A549 (cell line): ENCODE data around the gene GAK. TPM values are rescaled to one million over a fixed set of nuclear protein-coding genes. Genes with fewer than 3 reads are reported as not detected.

Experiments used
- ATAC-seq, 2 experiments: fragments of 200-7000 bp in 1 of 2; fragments of >200 bp in 1 of 2; cut with Nextera tagmentation in 1 of 2; cut with Tn5 transposase in 1 of 2; 3 replicates each; pipeline versions ENCODE4 v1.8.0 to v1.9.1; 2018 to 2020; ENCODE audit warnings: mild to moderate bottlenecking in 1 of 2, moderate library complexity in 1 of 2
- CTCF ChIA-PET: fragments of 300-600 bp; sonication (Branson Sonifier 250); formaldehyde crosslinking; extraction: SDS; loops from one replicate; lab custom pipeline; 2021; ENCODE audit warnings: antibody characterized with exemption, inconsistent platforms; lab: Yijun Ruan, JAX
- POLR2A ChIA-PET: fragments of 350-600 bp; formaldehyde crosslinking; extraction: SDS; loops from one replicate; lab custom pipeline; 2021; ENCODE audit warnings: antibody characterized with exemption, inconsistent platforms; lab: Yijun Ruan, JAX
- DNase-seq, 2 experiments: peaks; one replicate each; pipeline versions ENCODE4 v3.0.0 to v3.0.0-alpha.2; 2011 to 2016; ENCODE audit warnings: low read depth in 1 of 2, low spot score in 1 of 2
- FAIRE-seq: peaks from 2 replicates; lab custom pipeline; 2011; peaks lifted over from hg19 to GRCh38; lab: Jason Lieb, UNC
- H3K27ac ChIP-seq, 2 experiments: fragments of >200 bp; sonication (Bioruptor Twin); formaldehyde crosslinking; 3 replicates each; pipeline ENCODE4 v1.5.1; 2016 to 2017
- H3K4me1 ChIP-seq: fragments of >200 bp; sonication (Bioruptor Twin); formaldehyde crosslinking; 3 replicates; pipeline ENCODE4 v1.6.1; 2016
- H3K4me2 ChIP-seq: fragments of >200 bp; sonication (Bioruptor Twin); formaldehyde crosslinking; 3 replicates; pipeline ENCODE4 v1.6.1; 2016
- H3K4me3 ChIP-seq: fragments of >200 bp; sonication (Bioruptor Twin); formaldehyde crosslinking; 3 replicates; pipeline ENCODE4 v1.5.1; 2016
- H3K9me3 ChIP-seq: fragments of >200 bp; sonication (Bioruptor Twin); formaldehyde crosslinking; 3 replicates; pipeline ENCODE4 v1.6.1; 2016
- BHLHE40 ChIP-seq: IDR thresholded peaks from 2 replicates; pipeline ENCODE4 v1.6.1; 2012; ENCODE audit warnings: low read depth, low read length, inconsistent platforms
- CBX8 ChIP-seq: fragments of 200-600 bp; sonication (generic); IDR thresholded peaks from 2 replicates; pipeline ENCODE4 v1.6.1; 2016
- CHD2 ChIP-seq: fragments of 150-350 bp; IDR thresholded peaks from 2 replicates; pipeline ENCODE4 v1.6.1; 2014; ENCODE audit warnings: low read length; ENCODE audit not compliant: partially characterized antibody
- CHD4 ChIP-seq: fragments of 200-600 bp; sonication (generic); IDR thresholded peaks from 2 replicates; pipeline ENCODE4 v1.6.1; 2016; ENCODE audit warnings: antibody characterized with exemption, mild to moderate bottlenecking, borderline replicate concordance
- E2F6 ChIP-seq: IDR thresholded peaks from 2 replicates; pipeline ENCODE4 v1.6.1; 2012; ENCODE audit warnings: low read depth, borderline replicate concordance
- EHMT2 ChIP-seq: fragments of 200-600 bp; sonication (generic); IDR thresholded peaks from 2 replicates; pipeline ENCODE4 v1.6.1; 2016; ENCODE audit warnings: antibody characterized with exemption, low read depth, mild to moderate bottlenecking, moderate library complexity
- ESRRA ChIP-seq: fragments of 150-350 bp; IDR thresholded peaks from 2 replicates; pipeline ENCODE4 v1.6.1; 2014; ENCODE audit warnings: mild to moderate bottlenecking, low read length, borderline replicate concordance
- FOSB ChIP-seq: fragments of 250-450 bp; sonication (Bioruptor Pico); IDR thresholded peaks from 2 replicates; pipeline ENCODE4 v1.5.0; 2020; ENCODE audit warnings: mild to moderate bottlenecking, moderate library complexity
- HDAC2 ChIP-seq: fragments of 200-600 bp; sonication (generic); IDR thresholded peaks from 2 replicates; pipeline ENCODE4 v1.6.1; 2016
- HEYL ChIP-seq: fragments of 250-450 bp; sonication (Bioruptor Pico); IDR thresholded peaks from 2 replicates; pipeline ENCODE4 v1.8.0; 2021; ENCODE audit warnings: mild to moderate bottlenecking, moderate library complexity
- HOXB13 ChIP-seq: fragments of 250-450 bp; sonication (Bioruptor Pico); IDR thresholded peaks from 2 replicates; pipeline ENCODE4 v1.5.0; 2020; ENCODE audit warnings: low read depth, mild to moderate bottlenecking, moderate library complexity
- JUN ChIP-seq, 2 experiments: fragments of >200 bp; sonication (Bioruptor Twin); formaldehyde crosslinking; IDR thresholded peaks; 2 replicates in 1 of 2; 3 replicates in 1 of 2; pipeline ENCODE4 v1.6.1; 2016 to 2017
- JUNB ChIP-seq: fragments of >200 bp; sonication (Bioruptor Twin); formaldehyde crosslinking; IDR thresholded peaks from 2 replicates; pipeline ENCODE4 v1.6.1; 2016
- KDM1A ChIP-seq: fragments of 200-600 bp; sonication (generic); IDR thresholded peaks from 2 replicates; pipeline ENCODE4 v1.6.1; 2016; ENCODE audit warnings: low read depth, mild to moderate bottlenecking
- KDM5A ChIP-seq: fragments of 200-600 bp; sonication (generic); IDR thresholded peaks from 2 replicates; pipeline ENCODE4 v1.6.1; 2016; ENCODE audit warnings: antibody characterized with exemption, mild to moderate bottlenecking
- MAFK ChIP-seq: fragments of 450-650 bp; IDR thresholded peaks from 2 replicates; pipeline ENCODE4 v1.6.1; 2014; ENCODE audit not compliant: partially characterized antibody
- MAX ChIP-seq: IDR thresholded peaks from 2 replicates; pipeline ENCODE4 v1.6.1; 2012
- MAZ ChIP-seq: fragments of 150-350 bp; IDR thresholded peaks from 2 replicates; pipeline ENCODE4 v1.6.1; 2014; ENCODE audit warnings: antibody characterized with exemption, low read depth, low read length, borderline replicate concordance
- NFE2L2 ChIP-seq: fragments of 150-350 bp; conservative IDR thresholded peaks from 2 replicates; pipeline ENCODE4 v1.6.1; 2014; ENCODE audit warnings: low read length
- PBX3 ChIP-seq: IDR thresholded peaks from 2 replicates; pipeline ENCODE4 v1.6.1; 2012
- POLR2A ChIP-seq: IDR thresholded peaks from 2 replicates; pipeline ENCODE4 v1.6.1; 2012; ENCODE audit warnings: mild to moderate bottlenecking, low read length
- REST ChIP-seq: fragments of 200-600 bp; sonication (generic); IDR thresholded peaks from 2 replicates; pipeline ENCODE4 v1.6.1; 2016; ENCODE audit warnings: antibody characterized with exemption, mild to moderate bottlenecking, moderate library complexity
- SREBF2 ChIP-seq: fragments of 450-650 bp; IDR thresholded peaks from 2 replicates; pipeline ENCODE4 v1.6.1; 2014; ENCODE audit warnings: mild to moderate bottlenecking, moderate library complexity
- USF2 ChIP-seq: fragments of 450-650 bp; IDR thresholded peaks from 2 replicates; pipeline ENCODE4 v1.6.1; 2014; ENCODE audit warnings: antibody characterized with exemption
- ZSCAN20 ChIP-seq: fragments of 250-450 bp; sonication (Bioruptor Pico); IDR thresholded peaks from 2 replicates; pipeline ENCODE4 v1.8.0; 2022; ENCODE audit warnings: mild to moderate bottlenecking, moderate library complexity
- WGBS: methylation state at CpG from one replicate; pipeline ENCODE4 v1.1.6; 2017; ENCODE audit errors: missing lambda C conversion rate; 5-methylcytosine and 5-hydroxymethylcytosine counted together
- polyA plus RNA-seq, 4 experiments: library from polyadenylated mRNA; depleted of rRNA in 3 of 4; stranded (reverse); fragments of >200 nt; fragmentation: RNase III in 1 of 4; extraction: RNeasy Plus Mini Kit Qiagen cat#74134 plus additional on column Dnase treatment in 1 of 4; gene quantifications; 2 replicates in 3 of 4; 3 replicates in 1 of 4; pipeline ENCODE4 v1.2.3, GENCODE V29; 2011 to 2017

GAK gene
- polyA plus RNA-seq, 2 of the 4 experiments (the other 2 are of a cell fraction) = 13.8 to 34.3 TPM

GRCh38 chr4:822361-823175 is 109.5 kb downstream of the GAK start:
- CTCF ChIA-PET = interaction anchor here (0.6 kb wide), 1 partner anchor 31 kb away, joined by 3 read pairs; no protein-coding TSS in a partner anchor
- no peak overlapping the region for H3K4me3 ChIP-seq
- no peak for DNase-seq
- 35% methylated on average over 22 of the region's 24 CpGs for WGBS
- TF ChIP-seq POLR2A (no peak), REST (no peak), NFE2L2 (no peak), MAZ (no peak), CHD4 (no peak), HEYL (CRISPR knock-in tag) (no peak), ESRRA (no peak), CHD2 (no peak), CBX8 (no peak), JUNB (no peak), ZSCAN20 (CRISPR knock-in tag) (no peak), HDAC2 (no peak), BHLHE40 (no peak), EHMT2 (no peak), SREBF2 (no peak), MAFK (no peak), E2F6 (no peak), HOXB13 (no peak)
- FAIRE-seq = no peak
- no peaks in the 10 kb centered on the region for H3K9me3 ChIP-seq
- no peak for ATAC-seq
- H3K4me2 ChIP-seq = no peak overlapping the region
- H3K4me1 ChIP-seq = peaks cover 5% of the 10 kb centered on the region; the same call in 1 of the 3 replicates
- POLR2A ChIA-PET = no interaction called here
- no peak overlapping the region for H3K27ac ChIP-seq

GRCh38 chr4:821631-822030 is 110.5 kb downstream of the GAK start:
- TF ChIP-seq MAX = no peak
- TF ChIP-seq CBX8 = no peak
- no peak for TF ChIP-seq BHLHE40
- TF ChIP-seq KDM1A = no peak
- no peak for TF ChIP-seq HDAC2
- TF ChIP-seq PBX3 = no peak
- no peak for TF ChIP-seq NFE2L2
- no peak for TF ChIP-seq JUN (IDR thresholded peaks at IDR 0.05)
- TF ChIP-seq KDM5A = no peak
- no peak for TF ChIP-seq USF2
- TF ChIP-seq MAZ = no peak
- no peak for TF ChIP-seq FOSB
- H3K9me3 ChIP-seq = no peaks in the 10 kb centered on the region
- DNase-seq (no peak), FAIRE-seq (no peak), ATAC-seq (no peak)
- H3K4me1 ChIP-seq = peaks cover 5% of the 10 kb centered on the region; the same call in 1 of the 3 replicates
- H3K4me3 ChIP-seq = no peak overlapping the region
- ChIA-PET CTCF (no interaction called here), POLR2A (no interaction called here)
- H3K27ac ChIP-seq = no peak overlapping the region
- 27% methylated on average over 12 of the region's 16 CpGs for WGBS
- H3K4me2 ChIP-seq = no peak overlapping the region
